Measurements from ENCODE around the gene CRIP1.

CRIP1 gene

GRCh38 chr14:105502446-105503295, 16.0 kb downstream of the CRIP1 start:
- Histone ChIP-seq H3K4me2 (ENCODE audit: low read length, poor library complexity, severe bottlenecking) (no peak overlapping the region), H2AFZ (ENCODE audit: low read depth, low read length) (no peak overlapping the region), H3K4ac (ENCODE audit: low read depth in 1 of 2, low read length in 2 of 2) (no peak overlapping the region), H3K18ac (ENCODE audit: low read depth in 1 of 2, low read length in 2 of 2) (no peak overlapping the region), H3K14ac (ENCODE audit: low read length in 2 of 2) (no peak overlapping the region), H4K91ac (ENCODE audit: low read length) (no peak overlapping the region), H3K23ac (ENCODE audit: low read length in 2 of 2) (no peak overlapping the region), H3K4me1 (ENCODE audit: control insufficient read depth, insufficient read depth, low read depth, low read length) (peaks cover 2% of the 10 kb centered on the region), H3K27me3 (ENCODE audit: control insufficient read depth in 1 of 2, insufficient read depth in 1 of 2, low read length in 2 of 2) (peaks cover 0 to 17% of the 10 kb centered on the region in 2 experiments), H4K8ac (ENCODE audit: low read length) (no peak overlapping the region), H3K9ac (ENCODE audit: low read length) (no peak overlapping the region), H3K79me1 (replicated peaks; ENCODE audit: low read length, poor library complexity, severe bottlenecking) (no peaks in the 10 kb centered on the region), H3K36me3 (ENCODE audit: control insufficient read depth in 1 of 2, insufficient read depth in 2 of 2, low read depth in 1 of 2, low read length in 2 of 2) (peaks cover 0 to 5% of the 10 kb centered on the region in 2 experiments), H2BK120ac (ENCODE audit: low read depth, low read length) (no peak overlapping the region), H3K9me3 (ENCODE audit: control insufficient read depth, low read length) (no peaks in the 10 kb centered on the region), H3K4me3 (ENCODE audit: insufficient read depth in 1 of 2, low read depth in 1 of 2, low read length in 2 of 2) (no peak overlapping the region), H2AK5ac (ENCODE audit: low read length, severe bottlenecking) (no peak overlapping the region), H2BK15ac (ENCODE audit: low read depth, poor library complexity, severe bottlenecking) (no peak overlapping the region), H2BK12ac (ENCODE audit: low read length in 2 of 2) (no peak overlapping the region), H3K27ac (ENCODE audit: low read length, poor library complexity, severe bottlenecking) (no peak overlapping the region), H2BK5ac (ENCODE audit: low read depth, low read length, poor library complexity, severe bottlenecking) (no peak overlapping the region)
- 88% methylated on average over 18 of the region's 18 CpGs for WGBS
- no peak for DNase-seq

GRCh38 chr14:105503296-105503640, 16.6 kb downstream of the CRIP1 start:
- H3K27me3 ChIP-seq (ENCODE audit: control insufficient read depth in 1 of 2, insufficient read depth in 1 of 2, low read length in 2 of 2) = peaks cover 0 to 23% of the 10 kb centered on the region in 2 experiments
- H4K91ac ChIP-seq (ENCODE audit: low read length) = no peak overlapping the region
- no peak overlapping the region for H2BK5ac ChIP-seq (ENCODE audit: low read depth, low read length, poor library complexity, severe bottlenecking)
- H3K14ac ChIP-seq (ENCODE audit: low read length in 2 of 2) = no peak overlapping the region
- 91% methylated on average over 7 of the region's 7 CpGs for WGBS
- H2AFZ ChIP-seq (ENCODE audit: low read depth, low read length) = no peak overlapping the region
- peaks cover 2% of the 10 kb centered on the region for H3K4me1 ChIP-seq (ENCODE audit: control insufficient read depth, insufficient read depth, low read depth, low read length)
- H3K36me3 ChIP-seq (ENCODE audit: control insufficient read depth in 1 of 2, insufficient read depth in 2 of 2, low read depth in 1 of 2, low read length in 2 of 2) = no peaks in the 10 kb centered on the region
- no peak overlapping the region for H3K9ac ChIP-seq (ENCODE audit: low read length)
- no peak overlapping the region for H2AK5ac ChIP-seq (ENCODE audit: low read length, severe bottlenecking)
- no peak overlapping the region for H3K18ac ChIP-seq (ENCODE audit: low read depth in 1 of 2, low read length in 2 of 2)
- DNase-seq = no peak
- H3K9me3 ChIP-seq (ENCODE audit: control insufficient read depth, low read length) = no peaks in the 10 kb centered on the region
- H4K8ac ChIP-seq (ENCODE audit: low read length) = no peak overlapping the region
- H3K79me1 ChIP-seq (replicated peaks; ENCODE audit: low read length, poor library complexity, severe bottlenecking) = no peaks in the 10 kb centered on the region
- H2BK15ac ChIP-seq (ENCODE audit: low read depth, poor library complexity, severe bottlenecking) = no peak overlapping the region
- no peak overlapping the region for H3K4me3 ChIP-seq (ENCODE audit: insufficient read depth in 1 of 2, low read depth in 1 of 2, low read length in 2 of 2)
- no peak overlapping the region for H2BK120ac ChIP-seq (ENCODE audit: low read depth, low read length)
- H3K4me2 ChIP-seq (ENCODE audit: low read length, poor library complexity, severe bottlenecking) = no peak overlapping the region
- H3K23ac ChIP-seq (ENCODE audit: low read length in 2 of 2) = no peak overlapping the region
- no peak overlapping the region for H3K27ac ChIP-seq (ENCODE audit: low read length, poor library complexity, severe bottlenecking)
- H2BK12ac ChIP-seq (ENCODE audit: low read length in 2 of 2) = no peak overlapping the region
- no peak overlapping the region for H3K4ac ChIP-seq (ENCODE audit: low read depth in 1 of 2, low read length in 2 of 2)

GRCh38 chr14:105503935-105504692, 17.4 kb downstream of the CRIP1 start:
- no peak overlapping the region for H2BK15ac ChIP-seq (ENCODE audit: low read depth, poor library complexity, severe bottlenecking)
- no peak overlapping the region for H2BK120ac ChIP-seq (ENCODE audit: low read depth, low read length)
- peaks cover 0 to 31% of the 10 kb centered on the region in 2 experiments for H3K27me3 ChIP-seq (ENCODE audit: control insufficient read depth in 1 of 2, insufficient read depth in 1 of 2, low read length in 2 of 2)
- H3K4me1 ChIP-seq (ENCODE audit: control insufficient read depth, insufficient read depth, low read depth, low read length) = peaks cover 2% of the 10 kb centered on the region
- no peak overlapping the region for H3K4me2 ChIP-seq (ENCODE audit: low read length, poor library complexity, severe bottlenecking)
- no peak overlapping the region for H3K18ac ChIP-seq (ENCODE audit: low read depth in 1 of 2, low read length in 2 of 2)
- no peak overlapping the region for H2AK5ac ChIP-seq (ENCODE audit: low read length, severe bottlenecking)
- H3K14ac ChIP-seq (ENCODE audit: low read length in 2 of 2) = no peak overlapping the region
- no peaks in the 10 kb centered on the region for H3K9me3 ChIP-seq (ENCODE audit: control insufficient read depth, low read length)
- H3K79me1 ChIP-seq (replicated peaks; ENCODE audit: low read length, poor library complexity, severe bottlenecking) = no peaks in the 10 kb centered on the region
- no peak for DNase-seq
- no peak overlapping the region for H2AFZ ChIP-seq (ENCODE audit: low read depth, low read length)
- H2BK5ac ChIP-seq (ENCODE audit: low read depth, low read length, poor library complexity, severe bottlenecking) = no peak overlapping the region
- H4K8ac ChIP-seq (ENCODE audit: low read length) = no peak overlapping the region
- no peak overlapping the region for H3K4ac ChIP-seq (ENCODE audit: low read depth in 1 of 2, low read length in 2 of 2)
- H3K27ac ChIP-seq (ENCODE audit: low read length, poor library complexity, severe bottlenecking) = no peak overlapping the region
- no peak overlapping the region for H2BK12ac ChIP-seq (ENCODE audit: low read length in 2 of 2)
- H3K36me3 ChIP-seq (ENCODE audit: control insufficient read depth in 1 of 2, insufficient read depth in 2 of 2, low read depth in 1 of 2, low read length in 2 of 2) = no peaks in the 10 kb centered on the region
- H4K91ac ChIP-seq (ENCODE audit: low read length) = no peak overlapping the region
- 87% methylated on average over 28 of the region's 29 CpGs for WGBS
- no peak overlapping the region for H3K23ac ChIP-seq (ENCODE audit: low read length in 2 of 2)
- no peak overlapping the region for H3K9ac ChIP-seq (ENCODE audit: low read length)
- H3K4me3 ChIP-seq (ENCODE audit: insufficient read depth in 1 of 2, low read depth in 1 of 2, low read length in 2 of 2) = no peak overlapping the region

GRCh38 chr14:105505101-105505500, 18.4 kb downstream of the CRIP1 start:
- Histone ChIP-seq H4K91ac (ENCODE audit: low read length) (no peak overlapping the region), H3K4me1 (ENCODE audit: control insufficient read depth, insufficient read depth, low read depth, low read length) (peaks cover 2% of the 10 kb centered on the region), H2BK5ac (ENCODE audit: low read depth, low read length, poor library complexity, severe bottlenecking) (no peak overlapping the region), H3K27ac (ENCODE audit: low read length, poor library complexity, severe bottlenecking) (no peak overlapping the region), H3K27me3 (ENCODE audit: control insufficient read depth in 1 of 2, insufficient read depth in 1 of 2, low read length in 2 of 2) (peaks cover 0 to 31% of the 10 kb centered on the region in 2 experiments), H2AFZ (ENCODE audit: low read depth, low read length) (no peak overlapping the region), H3K18ac (ENCODE audit: low read depth in 1 of 2, low read length in 2 of 2) (no peak overlapping the region), H3K79me1 (replicated peaks; ENCODE audit: low read length, poor library complexity, severe bottlenecking) (no peaks in the 10 kb centered on the region), H2BK12ac (ENCODE audit: low read length in 2 of 2) (no peak overlapping the region), H3K23ac (ENCODE audit: low read length in 2 of 2) (no peak overlapping the region), H2BK15ac (ENCODE audit: low read depth, poor library complexity, severe bottlenecking) (no peak overlapping the region), H3K9ac (ENCODE audit: low read length) (no peak overlapping the region), H3K9me3 (ENCODE audit: control insufficient read depth, low read length) (no peaks in the 10 kb centered on the region), H3K36me3 (ENCODE audit: control insufficient read depth in 1 of 2, insufficient read depth in 2 of 2, low read depth in 1 of 2, low read length in 2 of 2) (no peaks in the 10 kb centered on the region), H2AK5ac (ENCODE audit: low read length, severe bottlenecking) (no peak overlapping the region), H4K8ac (ENCODE audit: low read length) (no peak overlapping the region), H2BK120ac (ENCODE audit: low read depth, low read length) (no peak overlapping the region), H3K4me3 (ENCODE audit: insufficient read depth in 1 of 2, low read depth in 1 of 2, low read length in 2 of 2) (no peak overlapping the region), H3K4ac (ENCODE audit: low read depth in 1 of 2, low read length in 2 of 2) (no peak overlapping the region), H3K4me2 (ENCODE audit: low read length, poor library complexity, severe bottlenecking) (no peak overlapping the region), H3K14ac (ENCODE audit: low read length in 2 of 2) (no peak overlapping the region)
- DNase-seq = no peak
- WGBS = 94% methylated on average over 16 of the region's 16 CpGs

All from mesenchymal stem cell (in vitro differentiated cells and primary cell).